HG02852 (cell line): Measurements from ENCODE around the gene BCAS3.
"Not testable (repeated sequence)": the region's sequence is repeated elsewhere in the genome, so short reads cannot be mapped to it uniquely, and the experiment has no call there.

ENCODE experiments used
- ATAC-seq: cut with Tn5 transposase; IDR thresholded peaks from one replicate; pipeline ENCODE4 v1.9.1; 2021; ENCODE audit warnings: mild to moderate bottlenecking, moderate library complexity; ENCODE audit not compliant: unreplicated experiment

BCAS3 gene

GRCh38 chr17:61144617-61145564 lies 467.2 kb downstream of the BCAS3 start:
- no peak for ATAC-seq

GRCh38 chr17:61146833-61147232 lies 469.2 kb downstream of the BCAS3 start:
- ATAC-seq = not testable (repeated sequence)

- no peak for ATAC-seq
Measured at GRCh38 chr17:61149106-61149825, 471.6 kb downstream of the BCAS3 start.

- no peak for ATAC-seq
Measured at GRCh38 chr17:61149862-61150362, 472.3 kb downstream of the BCAS3 start.

GRCh38 chr17:61150686-61151299 lies 473.1 kb downstream of the BCAS3 start:
- ATAC-seq = no peak

- ATAC-seq = no peak
Measured at GRCh38 chr17:61152898-61153297, 475.2 kb downstream of the BCAS3 start.

- no peak for ATAC-seq
Measured at GRCh38 chr17:61155590-61156237, 478.1 kb downstream of the BCAS3 start.

GRCh38 chr17:61157246-61157886 lies 479.7 kb downstream of the BCAS3 start:
- ATAC-seq = no peak

GRCh38 chr17:61158376-61158775 lies 480.7 kb downstream of the BCAS3 start:
- no peak for ATAC-seq

- no peak for ATAC-seq
Measured at GRCh38 chr17:61159221-61159814, 481.7 kb downstream of the BCAS3 start.

- no peak for ATAC-seq
Measured at GRCh38 chr17:61160204-61160603, 482.6 kb downstream of the BCAS3 start.

- ATAC-seq = no peak
Measured at GRCh38 chr17:61160789-61161445, 483.3 kb downstream of the BCAS3 start.

GRCh38 chr17:61161615-61162134 lies 484.0 kb downstream of the BCAS3 start:
- no peak for ATAC-seq

GRCh38 chr17:61164517-61164916 lies 486.9 kb downstream of the BCAS3 start:
- ATAC-seq = no peak

GRCh38 chr17:61167075-61167474 lies 489.4 kb downstream of the BCAS3 start:
- no peak for ATAC-seq

- no peak for ATAC-seq
Measured at GRCh38 chr17:61168506-61168905, 490.9 kb downstream of the BCAS3 start.

- ATAC-seq = no peak
Measured at GRCh38 chr17:61174310-61174709, 496.7 kb downstream of the BCAS3 start.

GRCh38 chr17:61175298-61176142 lies 497.9 kb downstream of the BCAS3 start:
- no peak for ATAC-seq
